HG02885 (cell line): ENCODE data around the gene DOCK10.

Experiments
- ATAC-seq: cut with Tn5 transposase; IDR thresholded peaks from one replicate; pipeline ENCODE4 v1.9.1; 2021; ENCODE audit warnings: mild to moderate bottlenecking; ENCODE audit not compliant: unreplicated experiment, poor library complexity

The DOCK10 gene

DNA sequence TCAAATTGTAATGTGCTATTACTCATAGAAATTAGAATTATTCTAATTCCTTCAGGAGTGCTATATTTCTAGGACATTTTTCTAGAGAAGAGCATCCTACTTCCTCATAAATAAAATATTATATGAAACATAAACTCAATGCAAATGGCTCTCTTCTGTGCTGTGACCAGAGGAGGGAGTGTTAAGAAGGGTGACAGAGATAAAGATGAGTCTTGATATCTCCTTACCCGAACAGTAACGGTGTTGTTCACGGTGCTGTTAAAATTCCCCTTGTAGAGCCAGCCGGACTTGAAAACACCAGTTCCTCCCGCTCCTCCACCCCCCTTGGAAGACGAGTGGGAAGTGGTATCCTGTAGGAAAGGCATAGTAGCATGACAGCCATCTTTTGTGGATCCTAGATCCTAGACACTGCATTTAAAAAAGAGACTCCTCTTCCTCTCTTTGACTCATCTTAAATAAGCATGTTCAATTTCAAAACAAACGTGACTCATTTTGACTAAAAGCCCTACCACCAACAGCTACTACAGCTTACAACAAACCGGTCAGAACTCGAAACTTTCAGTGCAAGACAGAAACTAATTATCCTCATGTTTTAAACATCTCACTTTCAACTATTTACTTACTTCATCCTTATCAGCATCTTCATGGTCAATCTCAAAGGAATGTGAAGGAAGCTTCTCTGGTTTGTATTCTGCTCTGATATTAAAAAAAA is 156.3 kb downstream of the DOCK10 start:
- peak; percentile 95 for ATAC-seq

DNA sequence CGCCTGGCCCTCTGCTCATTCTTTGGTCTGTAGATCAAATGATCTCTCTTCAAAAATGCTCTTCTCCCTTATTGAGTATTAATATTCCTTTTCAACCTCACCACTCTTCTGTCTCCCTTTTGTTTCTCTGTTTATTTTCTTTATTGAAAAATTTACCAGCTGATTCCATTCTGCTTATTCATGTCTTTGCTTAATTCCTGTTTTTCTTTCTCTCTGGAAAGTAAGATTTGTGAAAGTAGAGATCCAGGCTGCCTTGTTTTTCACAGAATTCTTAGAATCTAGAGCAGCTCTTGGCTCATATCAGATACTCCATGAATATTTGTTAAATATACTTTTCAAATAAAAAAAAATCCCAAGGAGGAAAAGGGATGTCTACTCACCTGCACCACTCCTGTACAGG is 157.0 kb downstream of the DOCK10 start:
- no peak for ATAC-seq

DNA sequence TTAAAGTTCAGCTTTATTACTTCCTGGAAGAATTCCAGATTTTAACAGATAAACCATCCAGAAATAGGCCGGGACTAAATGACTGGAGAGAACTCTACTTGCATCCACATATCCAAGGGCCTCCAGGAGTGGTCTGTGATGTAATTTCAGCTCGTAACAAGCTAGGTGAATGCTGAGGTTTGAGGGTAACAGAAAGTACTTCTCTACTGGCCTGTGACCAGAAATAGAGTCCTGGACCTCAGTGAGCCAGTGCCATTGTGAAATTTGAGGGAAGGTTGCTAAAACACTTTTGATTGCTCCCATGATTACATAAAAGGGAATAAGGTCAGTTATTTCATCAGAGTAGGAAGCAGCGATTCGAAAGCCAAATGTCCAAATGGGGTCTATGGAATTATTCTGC is 158.1 kb downstream of the DOCK10 start:
- ATAC-seq: no peak

DNA sequence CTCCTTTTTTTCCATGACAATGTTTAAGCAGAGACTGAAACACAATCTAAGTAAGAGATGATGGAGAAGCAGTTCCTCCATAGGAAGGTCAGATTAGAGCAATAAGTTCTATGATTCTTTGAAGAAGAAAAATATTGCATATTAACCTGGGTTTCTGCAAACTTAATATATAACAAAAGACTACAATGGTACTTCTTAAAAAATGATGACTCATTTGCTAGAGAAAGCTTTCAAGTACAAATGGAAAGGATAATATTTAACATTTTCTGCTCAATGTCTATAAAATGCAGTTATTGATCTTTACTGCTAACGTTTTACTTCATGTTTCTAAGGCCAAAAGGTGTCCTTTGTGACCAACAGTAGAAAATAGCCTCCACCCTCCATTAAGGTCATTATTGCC is 158.6 kb downstream of the DOCK10 start:
- no peak for ATAC-seq

DNA sequence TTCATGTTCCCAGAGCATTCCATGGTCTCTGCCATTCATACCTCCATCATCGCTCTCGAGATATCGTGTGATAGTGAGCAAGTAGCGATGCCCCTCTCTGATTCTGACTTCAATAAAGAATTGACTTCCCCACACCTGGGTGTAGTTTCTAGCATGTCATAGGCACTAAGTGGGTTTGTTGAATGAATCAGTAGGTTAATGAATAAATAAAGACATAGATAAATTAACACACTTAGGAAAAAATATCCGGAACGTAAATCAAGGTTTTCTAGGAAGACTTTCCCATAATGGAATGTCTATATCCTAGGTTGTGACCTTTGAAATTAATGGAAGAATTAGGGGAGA is 159.1 kb downstream of the DOCK10 start:
- no peak for ATAC-seq

DNA sequence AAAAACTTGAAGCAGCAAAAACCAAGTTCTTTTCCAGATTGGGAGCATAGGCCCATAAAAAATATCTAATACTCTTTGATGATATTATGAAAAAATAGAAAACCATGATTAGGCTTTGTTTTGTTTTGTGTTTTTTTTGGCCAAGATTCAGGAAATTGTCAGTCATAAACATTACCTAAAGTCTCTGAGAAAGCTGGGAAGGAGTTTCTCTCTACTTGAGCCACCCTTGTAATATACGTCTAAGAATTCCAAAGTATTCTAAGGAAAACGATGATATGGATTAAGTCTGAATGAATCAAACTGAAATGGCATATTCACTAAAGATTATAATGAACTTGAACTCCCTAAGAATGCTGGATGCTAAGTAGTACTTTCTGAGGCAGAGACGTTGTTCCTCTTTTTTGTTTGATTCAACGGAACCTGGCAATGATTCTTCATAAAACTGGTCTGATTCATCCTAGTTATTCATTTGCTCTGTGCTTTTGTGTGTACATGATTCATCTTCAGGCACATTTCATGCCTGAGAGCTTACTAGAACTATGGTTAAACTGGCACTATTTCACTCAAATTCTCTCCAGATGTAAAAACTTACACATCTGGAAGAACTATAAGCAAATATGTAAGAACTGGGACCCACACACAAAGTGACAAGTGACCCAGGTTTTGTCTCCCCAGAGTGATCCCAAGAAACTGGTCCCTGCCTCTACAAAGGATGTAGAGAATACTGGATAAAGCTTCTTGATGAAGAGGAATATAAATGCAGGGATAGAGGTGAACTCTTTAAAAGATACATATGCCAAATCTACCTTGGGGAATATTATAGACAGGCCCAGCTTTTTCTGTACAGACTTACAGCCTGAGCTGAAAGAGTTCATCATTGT is 159.7 kb downstream of the DOCK10 start:
- ATAC-seq: no peak

DNA sequence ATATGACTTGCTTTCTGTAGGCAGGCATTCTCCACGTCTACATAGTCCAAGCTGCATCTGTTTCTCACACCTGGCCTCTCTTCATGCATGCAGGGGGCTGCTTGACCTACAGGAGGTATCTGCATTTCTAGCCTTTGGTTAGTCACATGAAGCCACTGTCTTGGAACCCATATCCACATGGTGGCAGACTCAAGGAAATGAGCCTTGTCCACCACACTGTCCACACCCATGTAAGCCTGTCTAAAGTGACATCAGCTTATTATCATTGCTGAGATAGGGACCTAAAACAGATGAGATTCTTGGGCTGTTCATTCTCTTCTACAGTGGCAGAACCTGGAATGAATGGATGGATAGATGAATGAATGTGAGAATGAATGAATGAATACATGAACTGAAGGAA is 160.4 kb downstream of the DOCK10 start:
- no peak for ATAC-seq

DNA sequence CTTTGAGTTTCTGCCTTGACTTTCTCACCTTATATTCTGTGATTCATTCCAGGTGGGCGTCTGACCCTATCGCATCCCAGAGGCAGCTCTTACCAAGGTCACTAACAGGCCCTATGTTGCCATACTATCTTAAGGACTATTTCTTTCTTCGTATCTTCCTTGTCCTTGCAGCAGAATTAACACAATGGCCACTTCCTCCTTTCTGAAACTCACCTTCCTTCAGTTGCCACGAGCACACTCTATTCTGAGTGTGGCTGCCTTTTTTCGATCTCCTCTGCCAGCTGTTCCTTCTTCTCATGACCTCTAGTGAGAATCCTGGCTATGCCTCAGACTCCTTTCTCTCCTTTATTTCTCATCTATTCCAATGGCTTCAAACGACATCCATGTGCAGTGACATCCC is 165.7 kb downstream of the DOCK10 start:
- no peak for ATAC-seq

DNA sequence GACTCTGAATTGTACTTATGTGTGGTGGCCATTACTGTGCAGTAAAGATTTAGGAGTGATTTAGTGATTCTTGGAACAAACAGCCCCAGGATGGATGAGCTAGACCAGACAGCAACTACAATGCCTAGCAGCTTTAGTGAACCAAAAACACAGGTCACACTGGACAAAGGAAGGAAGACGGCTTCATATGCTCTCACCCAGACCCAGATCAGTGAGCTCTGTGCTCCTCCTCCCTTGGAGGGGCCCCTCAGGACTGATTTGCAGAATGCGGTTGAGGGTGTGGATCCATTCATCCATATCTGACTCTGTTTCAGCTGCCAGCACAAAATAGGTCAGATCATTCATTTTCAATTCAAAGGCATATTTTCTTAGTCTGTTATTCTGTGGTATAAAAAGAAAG is 166.4 kb downstream of the DOCK10 start:
- ATAC-seq: peak; percentile 71

DNA sequence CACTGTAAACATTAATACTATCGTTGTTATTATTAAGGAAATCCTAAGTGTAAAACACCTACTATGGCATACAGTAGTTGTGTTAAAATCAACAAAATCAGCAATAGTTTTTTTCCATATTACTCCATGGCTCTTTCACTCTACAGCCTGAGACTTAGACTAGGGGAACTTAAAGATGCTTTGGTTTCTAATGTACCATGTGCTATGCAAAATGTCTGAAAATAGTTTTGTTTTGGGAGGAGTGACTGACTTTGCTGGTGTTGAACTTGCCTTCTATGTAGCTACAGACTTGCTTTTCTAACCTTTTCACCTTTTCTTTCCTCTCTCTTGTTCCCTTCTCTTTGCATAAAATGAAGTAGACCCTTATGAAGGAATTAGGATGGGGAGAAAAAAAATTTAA is 167.1 kb downstream of the DOCK10 start:
- no peak for ATAC-seq

DNA sequence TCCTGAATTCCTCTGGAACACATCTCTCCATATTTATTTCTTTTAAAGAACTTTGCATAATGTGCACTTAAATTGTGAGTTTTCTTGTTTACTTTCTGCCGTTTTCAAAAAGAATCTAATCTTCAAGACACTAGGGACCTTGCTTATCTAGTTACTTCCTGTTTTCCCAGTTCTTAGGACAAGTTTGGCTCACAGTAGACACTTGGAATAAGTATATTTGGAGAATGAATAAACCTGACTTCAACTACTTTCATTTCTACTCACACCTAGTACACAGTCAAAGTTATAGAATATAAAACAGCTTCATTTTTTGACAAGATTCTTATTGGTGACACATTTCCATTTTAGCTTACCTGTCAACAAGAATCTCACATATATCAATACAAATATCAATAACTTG is 170.5 kb downstream of the DOCK10 start:
- no peak for ATAC-seq

DNA sequence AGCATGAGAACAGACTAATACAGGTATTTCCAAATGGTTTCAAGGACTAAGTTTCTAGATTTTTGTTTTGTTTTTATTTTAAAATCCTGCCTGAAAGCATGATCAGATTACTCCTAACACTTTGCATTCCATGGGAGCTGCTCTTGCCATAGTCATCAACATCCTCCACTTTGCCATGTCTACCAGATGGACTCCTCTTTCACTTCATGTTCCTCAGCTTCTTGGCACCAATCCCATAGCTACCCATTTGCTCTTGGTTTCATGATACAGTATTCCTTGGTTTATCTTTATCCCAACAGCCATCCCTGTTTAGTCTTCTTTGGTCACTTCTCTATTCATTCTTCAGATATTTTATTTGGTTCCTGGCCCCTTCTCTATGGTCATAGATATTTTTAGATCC is 171.9 kb downstream of the DOCK10 start:
- no peak for ATAC-seq

DNA sequence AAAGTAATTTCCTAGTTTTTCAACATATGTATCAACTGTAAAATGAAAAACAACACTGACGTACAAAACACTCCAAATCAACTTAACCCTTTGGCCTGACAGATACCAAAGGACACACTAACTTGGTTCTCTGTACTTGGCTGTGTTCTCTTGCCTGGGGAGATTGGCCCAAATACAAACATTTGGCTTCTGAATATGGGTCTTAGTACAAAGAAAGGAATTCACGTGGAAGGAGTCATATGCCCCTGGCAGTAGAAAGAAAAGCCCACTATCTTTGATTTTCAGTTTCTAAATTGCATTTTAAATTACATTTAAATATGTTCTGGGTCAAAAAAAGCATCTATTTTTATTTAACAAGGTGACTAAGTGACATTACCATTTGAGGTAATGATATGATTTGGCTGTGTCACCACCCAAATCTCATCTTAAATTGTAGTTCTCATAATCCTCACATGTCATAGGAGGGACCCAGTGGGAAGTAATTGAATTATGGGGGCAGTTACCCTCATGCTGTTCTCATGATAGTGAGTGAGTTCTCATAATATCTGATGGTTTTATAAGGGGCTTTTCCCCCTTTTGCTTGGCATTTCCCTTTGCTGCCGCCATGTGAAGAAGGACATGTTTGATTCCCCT is 172.6 kb downstream of the DOCK10 start:
- no peak for ATAC-seq

DNA sequence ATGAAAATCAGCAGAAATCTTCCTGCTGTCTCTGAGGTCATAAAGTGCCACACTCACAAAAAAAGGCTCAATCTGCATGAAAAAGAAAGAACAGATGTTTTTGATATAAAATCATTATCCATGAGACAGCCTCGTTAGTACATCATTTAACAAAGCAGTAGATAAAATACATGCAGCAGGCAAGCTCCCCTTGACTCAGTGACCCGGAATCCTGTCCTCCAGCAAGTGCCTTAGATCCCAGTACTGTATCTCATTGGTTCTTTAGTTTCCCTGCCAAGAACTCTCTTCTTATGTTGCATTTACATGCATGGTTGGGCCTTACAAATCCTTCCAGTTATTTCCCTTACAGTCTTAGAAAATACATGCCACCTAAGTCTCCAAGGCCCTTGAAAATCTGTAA is 177.3 kb downstream of the DOCK10 start:
- no peak for ATAC-seq

DNA sequence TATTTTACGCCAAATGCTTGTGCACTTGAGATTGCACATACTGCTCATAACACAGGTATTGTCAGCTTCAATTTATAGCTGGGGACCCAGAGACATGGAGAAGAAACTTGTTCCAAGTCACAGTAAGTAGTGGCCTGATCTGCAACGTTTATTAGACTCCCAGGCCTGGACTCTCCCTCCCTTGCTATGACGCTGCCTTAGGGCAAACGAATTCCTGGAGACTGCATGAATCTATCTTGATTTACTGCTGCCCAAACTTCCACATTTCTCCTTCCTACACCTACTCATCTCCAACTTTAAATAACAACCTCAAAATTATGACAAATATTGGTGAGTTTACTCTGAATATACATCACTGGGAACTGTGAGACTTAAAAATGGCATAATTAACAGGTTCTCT is 181.0 kb downstream of the DOCK10 start:
- ATAC-seq: no peak

DNA sequence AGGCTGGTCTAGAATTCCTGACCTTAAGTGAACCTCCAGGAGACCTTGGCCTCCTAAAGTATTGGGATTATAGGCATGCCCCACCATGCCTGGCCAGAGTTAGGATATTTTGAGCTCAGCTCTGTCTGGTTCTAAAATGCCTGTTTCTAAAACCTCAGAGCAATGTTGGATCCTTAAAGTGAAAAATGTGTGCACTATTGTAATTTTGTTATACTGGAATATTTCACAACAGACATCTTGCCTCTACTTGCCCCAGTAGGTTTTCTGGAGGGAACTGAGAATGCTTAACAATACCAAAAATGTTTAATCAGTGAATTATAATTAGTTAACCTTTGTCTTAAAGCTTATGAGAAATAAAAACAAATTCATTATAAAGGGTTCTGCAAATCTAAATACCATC is 181.5 kb downstream of the DOCK10 start:
- no peak for ATAC-seq

DNA sequence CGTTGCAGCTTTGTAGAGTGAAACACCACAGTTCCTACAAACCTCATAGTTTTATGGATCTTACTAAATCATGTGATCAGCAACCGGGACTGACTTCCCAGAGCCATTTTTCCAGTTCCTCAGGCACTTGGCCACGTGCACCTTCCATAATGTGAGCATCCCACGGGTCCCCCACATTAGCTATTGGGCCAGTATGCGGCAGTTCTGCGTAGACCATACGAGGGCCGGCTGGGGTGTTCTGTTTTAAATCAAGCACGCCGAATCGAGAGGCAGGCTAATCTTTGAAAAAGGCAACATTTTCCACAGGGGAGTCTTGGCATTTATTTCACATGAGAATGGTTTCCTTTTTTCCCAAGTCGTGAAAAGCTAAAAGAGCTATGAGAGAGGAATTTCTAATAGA is 190.5 kb downstream of the DOCK10 start:
- ATAC-seq: no peak

DNA sequence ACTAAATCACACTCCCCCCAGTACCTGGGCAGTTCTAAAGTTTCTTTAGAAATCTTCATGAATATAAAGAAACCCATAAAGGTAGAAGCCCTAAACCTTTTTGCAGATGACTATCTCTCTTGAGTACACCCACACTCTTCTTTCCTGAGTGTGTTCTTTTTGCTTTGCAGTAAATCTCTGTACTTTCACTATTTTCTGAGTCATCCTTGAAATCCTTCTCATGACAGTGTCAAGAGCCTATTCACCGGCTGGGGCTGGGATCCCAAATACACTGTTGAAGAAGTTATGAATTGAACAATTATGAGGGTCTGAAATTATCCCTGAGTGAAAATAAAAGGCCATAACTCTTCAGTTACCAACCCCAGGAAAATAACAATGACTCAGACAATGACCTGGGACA is 192.2 kb downstream of the DOCK10 start:
- ATAC-seq: no peak

DNA sequence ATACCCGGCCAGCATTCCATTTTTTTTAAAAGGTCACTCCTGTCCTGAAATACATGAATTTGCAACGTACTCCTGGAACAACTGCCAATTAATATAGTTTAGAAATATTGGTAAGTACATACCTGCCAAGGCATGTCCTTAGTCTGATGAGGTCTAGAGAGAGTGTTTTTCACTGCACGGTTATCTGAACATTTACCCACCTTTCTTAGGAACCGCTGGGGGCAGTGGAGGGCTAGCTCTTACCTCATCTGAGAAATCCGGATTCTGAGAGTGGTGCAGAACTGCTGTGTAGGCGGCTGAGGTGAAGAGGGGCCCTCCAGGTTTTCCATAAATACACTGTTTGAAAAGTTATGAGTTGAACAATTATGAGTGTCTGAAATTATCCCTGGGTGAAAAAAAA is 193.0 kb downstream of the DOCK10 start:
- no peak for ATAC-seq

DNA sequence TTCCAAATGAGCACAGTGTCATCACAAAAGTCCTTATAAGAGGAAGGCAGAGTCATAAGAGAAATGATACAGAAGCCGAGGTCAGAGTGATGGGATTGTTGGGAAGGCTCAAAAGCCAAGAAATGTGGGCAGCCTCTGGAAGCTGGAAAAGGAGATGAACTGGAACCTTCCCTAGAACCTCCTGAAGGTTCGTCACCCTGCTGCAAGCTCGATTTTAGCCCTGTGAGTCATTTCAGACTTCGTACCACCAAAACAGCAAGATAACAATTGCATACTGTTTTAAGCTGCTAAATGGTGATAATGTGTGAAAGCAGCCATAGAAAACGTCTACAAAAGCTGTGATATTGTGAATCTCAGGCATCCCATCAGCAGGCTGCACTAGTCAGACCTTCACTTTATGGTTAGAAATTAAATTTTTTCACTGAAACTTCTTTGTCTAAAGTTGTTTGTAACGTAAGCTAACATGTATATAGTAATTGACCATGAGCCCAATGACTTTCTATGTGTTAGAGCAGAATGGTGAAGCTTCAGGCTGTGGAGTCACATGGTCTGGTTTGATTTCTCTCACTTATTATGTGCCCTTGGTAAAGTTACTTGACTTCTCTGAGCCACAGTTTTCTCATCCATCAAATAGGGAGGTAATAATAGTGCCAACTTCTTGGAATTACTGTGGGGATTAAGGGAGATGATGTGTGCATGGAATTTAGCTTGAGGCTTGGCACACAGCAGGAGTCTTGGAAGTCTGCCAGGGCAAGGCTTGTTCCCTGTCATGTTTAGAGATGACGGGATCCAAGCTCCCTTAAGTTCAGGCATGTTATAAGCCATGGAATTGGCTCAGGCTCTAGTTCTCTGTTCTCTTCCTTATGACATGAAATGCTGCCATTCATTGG is 194.1 kb downstream of the DOCK10 start:
- no peak for ATAC-seq

DNA sequence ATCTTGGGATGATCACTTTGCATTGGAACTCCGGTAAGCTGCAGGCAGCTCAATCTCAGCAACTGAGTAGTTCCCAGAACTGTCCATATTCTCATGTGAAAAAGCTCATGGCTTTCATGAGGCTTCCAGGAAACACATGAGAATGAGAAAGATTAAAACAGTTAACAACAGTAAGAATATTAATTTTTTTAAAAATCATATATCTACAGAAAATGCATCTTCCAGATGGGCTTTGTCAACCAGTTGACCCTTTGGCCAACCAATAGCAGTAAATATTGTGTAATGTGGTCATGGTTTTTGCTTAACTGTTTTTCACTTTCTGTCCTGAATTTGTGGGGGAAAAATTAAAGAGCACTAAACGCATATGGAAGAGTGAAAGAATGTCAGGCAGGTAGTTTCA is 194.9 kb downstream of the DOCK10 start:
- no peak for ATAC-seq
